GM10266 (cell line): Measurements from ENCODE around the gene KAT2A.
"Not testable (repeated sequence)": the region's sequence is repeated elsewhere in the genome, so short reads cannot be mapped to it uniquely, and the experiment has no call there.

ENCODE experiments used
- DNase-seq: peaks from one replicate; pipeline ENCODE4 v3.0.0; 2012; ENCODE audit errors: extremely low spot score
- TF ChIP-seq, protein P1 (sequence below): IDR thresholded peaks from 2 replicates; pipeline ENCODE4 v1.5.1; 2012; ENCODE audit warnings: mild to moderate bottlenecking, low read depth; ENCODE audit not compliant: control insufficient read depth, insufficient read depth; ENCODE audit errors: missing control alignments

KAT2A gene

DNA sequence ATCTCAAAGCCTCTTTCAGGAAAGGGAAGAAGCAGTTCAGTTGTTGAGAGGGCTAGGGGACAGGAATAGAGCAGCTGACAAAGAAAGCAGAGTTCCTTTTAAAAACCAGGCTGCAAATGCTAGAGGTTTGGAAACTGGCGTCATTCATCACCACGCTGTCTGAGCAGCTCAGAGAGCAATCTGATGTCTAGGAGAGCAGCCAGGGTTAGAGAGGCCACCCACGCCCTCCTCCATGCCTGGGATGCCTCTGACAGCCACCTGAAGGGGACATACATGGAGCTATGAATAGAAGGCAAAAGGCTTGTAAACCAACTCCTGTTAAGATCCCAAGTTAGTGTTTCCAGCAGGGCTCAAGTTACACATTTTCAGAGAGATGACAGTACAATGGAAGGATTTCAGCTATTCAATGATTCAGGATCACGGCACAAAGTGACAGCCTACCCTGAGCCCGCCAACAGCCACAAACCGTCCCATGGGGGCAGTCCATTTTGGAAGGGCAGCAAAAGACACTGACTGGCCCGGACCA, 21.3 kb upstream of the KAT2A start:
- TF ChIP-seq, protein P1, sequence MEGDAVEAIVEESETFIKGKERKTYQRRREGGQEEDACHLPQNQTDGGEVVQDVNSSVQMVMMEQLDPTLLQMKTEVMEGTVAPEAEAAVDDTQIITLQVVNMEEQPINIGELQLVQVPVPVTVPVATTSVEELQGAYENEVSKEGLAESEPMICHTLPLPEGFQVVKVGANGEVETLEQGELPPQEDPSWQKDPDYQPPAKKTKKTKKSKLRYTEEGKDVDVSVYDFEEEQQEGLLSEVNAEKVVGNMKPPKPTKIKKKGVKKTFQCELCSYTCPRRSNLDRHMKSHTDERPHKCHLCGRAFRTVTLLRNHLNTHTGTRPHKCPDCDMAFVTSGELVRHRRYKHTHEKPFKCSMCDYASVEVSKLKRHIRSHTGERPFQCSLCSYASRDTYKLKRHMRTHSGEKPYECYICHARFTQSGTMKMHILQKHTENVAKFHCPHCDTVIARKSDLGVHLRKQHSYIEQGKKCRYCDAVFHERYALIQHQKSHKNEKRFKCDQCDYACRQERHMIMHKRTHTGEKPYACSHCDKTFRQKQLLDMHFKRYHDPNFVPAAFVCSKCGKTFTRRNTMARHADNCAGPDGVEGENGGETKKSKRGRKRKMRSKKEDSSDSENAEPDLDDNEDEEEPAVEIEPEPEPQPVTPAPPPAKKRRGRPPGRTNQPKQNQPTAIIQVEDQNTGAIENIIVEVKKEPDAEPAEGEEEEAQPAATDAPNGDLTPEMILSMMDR: no peak
- no peak for DNase-seq

DNA sequence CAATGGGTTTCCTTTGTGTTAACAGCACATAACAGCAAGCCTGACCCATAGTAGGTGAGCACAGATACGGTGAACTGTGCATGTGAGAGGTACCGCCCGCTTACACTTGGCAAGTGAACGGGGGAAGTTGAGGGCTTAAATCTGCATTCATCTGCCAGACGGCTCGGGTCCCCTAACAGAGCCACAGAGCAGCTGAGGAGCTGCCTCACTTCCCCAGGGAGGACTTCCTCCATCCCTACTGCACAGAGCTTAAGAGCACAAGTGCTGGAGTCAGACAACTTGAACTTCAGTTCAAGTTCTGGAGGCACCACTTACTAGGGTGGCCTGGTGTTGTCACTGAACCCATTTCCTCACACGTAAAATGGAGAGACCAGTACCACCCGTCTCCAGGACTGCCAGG, 20.2 kb upstream of the KAT2A start:
- TF ChIP-seq, protein P1: no peak
- no peak for DNase-seq

DNA sequence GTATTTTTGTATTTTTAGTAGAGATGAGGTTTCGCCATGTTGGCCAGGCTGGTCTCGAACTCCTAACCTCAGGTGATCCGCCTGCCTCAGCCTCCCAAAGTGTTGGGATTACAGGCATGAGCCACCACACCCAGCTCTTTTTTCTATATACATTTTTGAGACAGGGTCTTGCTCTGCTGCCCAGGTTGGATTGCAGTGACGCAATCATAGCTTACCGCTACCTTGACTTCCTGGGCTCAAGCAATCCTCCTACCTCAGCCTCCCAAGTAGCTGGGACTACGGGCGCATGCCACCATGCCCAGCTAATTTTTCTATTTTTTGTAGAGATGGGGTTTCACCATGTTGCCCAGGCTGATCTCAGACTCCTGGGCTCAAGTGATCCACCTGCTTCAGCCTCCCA, 19.5 kb upstream of the KAT2A start:
- not testable (repeated sequence) for DNase-seq

DNA sequence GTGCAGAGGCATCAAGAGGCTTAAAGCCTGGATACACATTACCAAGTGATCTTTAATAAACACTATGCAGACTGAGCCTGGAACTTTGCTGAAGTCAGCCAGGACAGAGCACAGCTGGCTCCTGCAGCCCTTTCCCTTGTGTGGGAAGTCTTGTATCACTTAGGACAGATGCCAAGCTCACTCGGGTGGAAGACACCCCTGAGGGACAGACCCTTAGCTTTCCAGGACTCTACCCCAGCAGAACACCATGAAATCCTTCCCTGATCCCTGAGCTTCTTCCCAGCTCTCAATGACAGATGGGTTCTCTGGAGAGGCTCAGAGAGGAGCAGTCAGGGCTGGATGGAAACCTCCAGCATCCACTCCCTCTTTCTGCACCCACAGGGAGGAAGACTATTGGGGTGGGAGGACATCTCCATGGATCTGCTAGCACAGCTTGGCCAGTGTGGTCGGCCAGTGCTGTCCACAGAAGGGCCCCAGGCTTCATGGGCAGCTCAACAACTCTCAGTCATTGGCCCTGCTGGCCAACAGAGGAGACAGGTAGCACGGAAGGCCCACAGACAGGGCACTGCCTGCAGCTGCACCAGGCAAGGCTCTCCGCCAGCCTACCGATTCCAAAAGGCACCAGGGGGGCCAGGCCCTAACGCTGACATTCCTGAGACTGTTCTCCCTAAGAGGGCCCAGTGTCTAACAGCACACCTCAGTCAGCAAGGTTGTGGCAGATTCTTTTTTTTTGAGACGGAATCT, 17.8 kb upstream of the KAT2A start:
- TF ChIP-seq, protein P1: no peak
- no peak for DNase-seq

DNA sequence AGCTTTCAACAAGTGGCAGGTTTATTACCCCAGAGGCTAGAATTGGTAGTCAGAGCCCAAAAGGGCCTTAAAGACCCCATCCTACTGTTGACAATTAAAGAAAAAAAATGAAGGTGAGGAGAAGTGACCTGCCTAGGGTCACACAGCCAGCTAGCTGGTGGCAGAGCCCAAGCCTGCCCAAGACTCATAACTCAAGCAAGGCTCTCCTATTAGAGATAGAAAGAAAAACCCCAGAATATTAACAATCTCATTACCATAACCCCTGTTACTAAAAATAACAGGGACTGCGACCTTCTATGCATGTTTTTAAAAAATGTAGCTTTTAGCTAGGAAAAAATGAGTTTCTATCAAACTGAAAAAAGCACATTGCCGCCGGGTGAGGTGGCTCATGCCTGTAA, 15.5 kb upstream of the KAT2A start:
- TF ChIP-seq, protein P1: no peak
- DNase-seq: no peak

DNA sequence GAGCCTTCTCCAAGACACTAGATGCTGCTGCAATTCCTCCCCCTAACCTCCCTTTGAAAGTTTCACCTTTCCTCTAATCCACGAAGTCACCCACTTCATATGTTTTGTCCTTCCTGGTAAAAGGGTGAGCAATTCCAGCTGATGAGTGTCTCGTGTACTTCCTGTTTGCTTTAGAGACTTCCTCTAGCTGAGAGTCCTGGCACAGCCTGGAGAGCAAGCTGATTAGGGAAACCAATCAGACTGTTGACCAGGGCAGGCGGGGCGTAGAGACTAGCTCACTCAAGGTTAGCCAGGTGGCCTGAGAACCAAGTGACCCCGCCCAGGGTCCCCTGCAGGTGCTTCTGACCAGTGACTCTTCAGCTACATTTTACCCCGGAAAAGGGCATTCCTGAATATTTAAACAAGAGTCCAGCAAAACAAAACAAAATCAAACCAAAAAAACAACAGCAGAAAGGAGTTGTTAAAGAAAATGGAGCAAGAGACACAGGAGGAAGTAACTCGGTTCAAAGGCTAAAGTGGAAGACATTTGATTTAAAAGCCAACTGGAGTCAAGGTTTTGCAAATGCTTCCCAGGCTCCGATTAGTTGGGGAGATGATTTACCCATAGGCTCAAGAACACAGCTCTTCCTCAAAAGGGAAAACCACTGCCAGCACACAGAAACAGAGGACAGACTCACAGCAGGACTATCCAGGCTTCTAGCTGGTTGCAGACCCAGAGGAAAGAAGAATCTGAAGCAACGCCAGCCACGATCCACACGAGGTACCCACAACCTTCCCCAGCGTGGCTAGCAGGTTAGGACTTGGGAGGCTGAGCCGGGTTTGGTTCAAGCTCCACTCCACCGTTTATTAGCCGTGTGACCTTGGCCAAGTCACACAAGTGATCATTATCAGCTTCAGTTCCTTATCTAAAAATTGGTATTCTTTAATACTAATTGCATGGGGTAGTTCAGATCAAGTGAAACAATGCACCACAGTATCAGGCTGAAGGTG, 14.8 kb upstream of the KAT2A start:
- TF ChIP-seq, protein P1: no peak
- DNase-seq: no peak

DNA sequence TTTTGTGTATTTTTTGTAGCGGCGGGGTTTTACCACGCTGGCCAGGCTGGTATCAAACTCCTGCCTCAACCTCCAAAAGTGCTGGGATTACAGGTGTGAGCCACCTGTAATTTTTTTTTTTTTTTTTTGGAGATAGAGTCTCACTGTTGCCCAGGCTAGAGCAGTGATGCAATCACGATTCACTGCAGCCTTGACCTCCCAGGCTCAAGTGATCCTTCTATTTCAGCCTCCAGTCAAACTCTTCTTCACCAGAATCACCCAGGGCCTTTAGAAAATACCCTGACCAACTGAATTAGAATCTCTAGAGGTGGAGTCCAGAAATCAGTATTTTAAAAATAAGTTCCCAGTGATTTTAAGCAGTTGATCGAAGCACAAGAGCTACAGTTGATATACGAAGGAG, 14.0 kb upstream of the KAT2A start:
- TF ChIP-seq, protein P1: no peak
- no peak for DNase-seq
